BE2C (cell line): ENCODE measurements around the gene KIAA1671.

Experiments used
- DNase-seq: peaks from one replicate; pipeline ENCODE4 v3.0.0-alpha.2; 2020
- H3K27me3 ChIP-seq: fragments of 250-450 bp; sonication (Bioruptor Pico); 2 replicates; pipeline ENCODE4 v1.5.1; 2020; ENCODE audit warnings: mild to moderate bottlenecking
- H3K36me3 ChIP-seq: fragments of 250-450 bp; sonication (Bioruptor Pico); 2 replicates; pipeline ENCODE4 v1.5.1; 2020; ENCODE audit warnings: mild to moderate bottlenecking
- H3K4me1 ChIP-seq: fragments of 250-450 bp; sonication (Bioruptor Pico); 2 replicates; pipeline ENCODE4 v1.5.1; 2020
- H3K4me3 ChIP-seq: 2 replicates; pipeline ENCODE4 v1.5.1; 2011; ENCODE audit warnings: low read depth, low read length
- H3K9me3 ChIP-seq: fragments of 250-450 bp; sonication (Bioruptor Pico); 2 replicates; pipeline ENCODE4 v1.5.1; 2020
- CTCF ChIP-seq: IDR thresholded peaks from 2 replicates; pipeline ENCODE4 v1.5.1; 2012; ENCODE audit warnings: mild to moderate bottlenecking, low read depth, low read length

The KIAA1671 gene

GRCh38 chr22:24948356-24949202 lies 3.9 kb upstream of the KIAA1671 start:
- H3K27me3 ChIP-seq: no peaks in the 10 kb centered on the region; the same call in 1 of the 2 replicates
- no peak overlapping the region for H3K4me3 ChIP-seq
- no peak for TF ChIP-seq CTCF
- H3K36me3 ChIP-seq: no peaks in the 10 kb centered on the region
- no peaks in the 10 kb centered on the region for H3K4me1 ChIP-seq
- no peak for DNase-seq
- no peaks in the 10 kb centered on the region for H3K9me3 ChIP-seq

DNA sequence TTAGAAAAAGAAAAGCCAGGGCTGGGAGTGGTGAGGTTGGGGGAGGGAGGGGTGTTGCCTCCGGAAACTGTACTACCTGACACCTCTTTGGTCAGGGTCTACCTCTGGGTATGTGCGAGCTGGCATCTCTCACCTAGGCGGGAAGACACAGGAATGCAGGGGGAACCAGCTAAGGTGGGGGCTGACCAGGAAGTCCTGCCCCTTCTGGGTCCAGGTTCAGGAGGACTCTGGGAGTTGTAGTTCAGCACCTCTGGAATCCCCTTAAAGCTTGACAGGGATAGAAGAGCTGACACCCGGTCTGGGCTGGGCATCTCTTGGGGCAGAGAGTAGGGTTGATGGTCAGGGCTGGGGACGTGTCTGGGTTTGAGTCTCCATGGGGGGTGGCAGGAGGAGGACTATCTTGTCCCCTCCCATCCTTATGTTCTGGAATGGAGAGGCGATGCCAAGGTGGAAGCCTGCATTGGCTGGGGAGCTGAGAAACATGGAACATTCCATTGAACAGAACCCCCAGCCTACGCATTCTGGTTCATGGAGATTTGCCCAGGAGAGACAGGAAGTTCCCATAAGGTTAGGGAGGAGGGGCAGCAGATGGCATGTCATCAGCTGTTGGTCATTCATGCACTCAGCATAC lies 2.1 kb upstream of the KIAA1671 start:
- DNase-seq: no peak
- H3K27me3 ChIP-seq: no peaks in the 10 kb centered on the region; the same call in 1 of the 2 replicates
- no peaks in the 10 kb centered on the region; the same call in 1 of the 2 replicates for H3K4me1 ChIP-seq
- no peak for TF ChIP-seq CTCF
- peak overlapping the region; percentile 39 for H3K4me3 ChIP-seq
- H3K36me3 ChIP-seq: no peaks in the 10 kb centered on the region
- no peaks in the 10 kb centered on the region for H3K9me3 ChIP-seq

GRCh38 chr22:24952837-24953383 lies 394 bp downstream of the KIAA1671 start:
- Histone ChIP-seq H3K4me1 (no peaks in the 10 kb centered on the region; the same call in 1 of the 2 replicates), H3K9me3 (no peaks in the 10 kb centered on the region), H3K4me3 (peak overlapping the region; percentile 92), H3K27me3 (no peaks in the 10 kb centered on the region; the same call in 1 of the 2 replicates), H3K36me3 (no peaks in the 10 kb centered on the region)
- TF ChIP-seq CTCF: no peak
- DNase-seq: peak; percentile 58

DNA sequence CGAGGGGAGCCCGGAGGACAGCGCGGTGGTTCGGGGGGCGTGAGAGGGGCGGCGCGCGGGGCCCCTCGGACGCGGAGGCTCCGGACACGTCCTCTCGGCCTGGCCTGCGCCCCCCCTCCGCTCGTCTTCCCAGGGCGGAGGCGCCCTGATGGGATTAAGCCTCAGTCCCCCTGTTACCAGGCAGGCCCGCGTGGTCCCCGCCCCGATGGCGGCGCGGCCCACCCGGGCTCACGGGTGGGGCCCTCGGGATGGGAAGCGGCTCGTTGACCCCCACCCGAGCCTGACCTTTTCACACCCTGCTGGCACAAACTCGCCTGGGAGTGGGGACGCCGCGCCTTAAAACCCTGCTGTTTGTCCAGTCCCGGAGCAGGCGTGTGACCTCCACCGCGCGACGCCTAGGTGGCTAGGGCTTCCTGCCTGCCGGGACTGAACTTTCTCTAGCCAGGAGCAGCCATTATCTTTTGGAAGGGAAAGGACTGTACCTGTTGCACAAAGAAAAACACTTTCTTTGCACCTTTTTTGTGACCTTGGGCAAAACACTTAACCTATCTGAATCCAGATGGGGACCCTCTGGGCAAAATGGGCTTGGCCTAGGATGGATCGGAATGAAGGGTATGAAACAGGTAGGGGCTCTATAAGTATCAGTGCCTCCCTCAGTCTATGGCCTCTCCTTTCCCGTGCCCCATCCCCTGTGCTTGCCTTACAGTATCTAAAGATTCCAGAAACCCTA lies 1.0 kb downstream of the KIAA1671 start:
- DNase-seq: no peak
- Histone ChIP-seq H3K36me3 (no peaks in the 10 kb centered on the region), H3K9me3 (no peaks in the 10 kb centered on the region), H3K27me3 (no peaks in the 10 kb centered on the region; the same call in 1 of the 2 replicates), H3K4me1 (no peaks in the 10 kb centered on the region; the same call in 1 of the 2 replicates), H3K4me3 (peak overlapping the region; percentile 92)
- TF ChIP-seq CTCF: no peak

DNA sequence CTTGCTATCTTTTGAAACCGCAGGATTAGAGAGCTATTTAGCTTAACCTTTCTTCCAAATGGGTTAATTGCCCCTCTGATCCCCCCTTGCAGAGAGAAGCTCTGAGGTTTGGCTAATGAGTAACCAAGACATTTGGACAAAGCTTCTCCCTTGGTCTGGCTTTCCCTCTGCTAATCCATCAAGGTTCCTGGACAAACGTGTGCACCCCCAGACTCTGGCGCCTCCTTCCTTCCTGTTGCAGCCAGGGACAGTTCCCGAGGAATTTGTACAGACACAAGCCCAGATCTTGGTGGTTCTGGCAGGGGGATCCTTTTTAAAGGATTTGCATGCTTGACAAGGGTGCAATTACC lies 1.6 kb downstream of the KIAA1671 start:
- H3K4me3 ChIP-seq: peak overlapping the region; percentile 92

More for the DNA sequence above, 1.6 kb downstream of the KIAA1671 start:
- Histone ChIP-seq H3K9me3 (no peaks in the 10 kb centered on the region), H3K4me1 (no peaks in the 10 kb centered on the region; the same call in 1 of the 2 replicates), H3K27me3 (no peaks in the 10 kb centered on the region; the same call in 1 of the 2 replicates), H3K36me3 (no peaks in the 10 kb centered on the region)
- no peak for DNase-seq
- no peak for TF ChIP-seq CTCF
